Endothelial cell of umbilical vein (primary cell): ENCODE data around the gene METTL9. TPM values are rescaled to one million over a fixed set of nuclear protein-coding genes. Genes with fewer than 3 reads are reported as not detected.

Experiments used
- BruUV-seq: library from RNA; stranded (reverse); fragments of 400-500 nt; replicated peaks from 2 replicates; lab custom pipeline; 2021; lab: Mats Ljungman, UMichigan
- CTCF ChIA-PET: fragments of 300-600, 350-600 bp; sonication (Branson Sonifier 250); formaldehyde crosslinking; loops from one replicate; lab custom pipeline; 2021; ENCODE audit warnings: antibody characterized with exemption, inconsistent platforms; lab: Charles Lee
- POLR2A ChIA-PET: fragments of 300-600, 350-600 bp; sonication (Branson Sonifier 250); formaldehyde crosslinking; loops from one replicate; lab custom pipeline; 2021; ENCODE audit warnings: antibody characterized with exemption, inconsistent platforms; lab: Charles Lee
- DNase-seq: peaks from one replicate; pipeline ENCODE4 v3.0.0-alpha.2; 2011; ENCODE audit warnings: low read depth, low spot score
- FAIRE-seq: peaks from 2 replicates; lab custom pipeline; 2011; peaks lifted over from hg19 to GRCh38; lab: Jason Lieb, UNC
- H2AFZ ChIP-seq: 2 replicates; pipeline ENCODE4 v1.6.0; 2012; ENCODE audit warnings: low read depth, low read length, control low read depth, inconsistent platforms
- H3K27ac ChIP-seq: 2 replicates; pipeline ENCODE4 v1.5.1; 2011; ENCODE audit warnings: low read depth, mild to moderate bottlenecking, control low read depth, low read length, moderate library complexity; ENCODE audit not compliant: insufficient read depth
- H3K27me3 ChIP-seq, 2 experiments: 2 replicates each; pipeline versions ENCODE4 v1.6.0 to v1.6.1; 2011; ENCODE audit warnings: low read length in 2 of 2, mixed read lengths in 1 of 2; ENCODE audit not compliant: control insufficient read depth in 2 of 2, insufficient read depth in 2 of 2
- H3K36me3 ChIP-seq, 2 experiments: 2 replicates in 1 of 2; 3 replicates in 1 of 2; pipeline ENCODE4 v1.5.1; 2011; ENCODE audit warnings: low read length in 2 of 2, mild to moderate bottlenecking in 1 of 2, moderate library complexity in 1 of 2; ENCODE audit not compliant: control insufficient read depth in 2 of 2, insufficient read depth in 2 of 2; ENCODE audit errors: extremely low read depth in 1 of 2
- H3K4me1 ChIP-seq: 3 replicates; pipeline ENCODE4 v1.5.1; 2011; ENCODE audit warnings: mild to moderate bottlenecking, low read length; ENCODE audit not compliant: control insufficient read depth, insufficient read depth; ENCODE audit errors: extremely low read depth
- H3K4me2 ChIP-seq: 2 replicates; pipeline ENCODE4 v1.6.1; 2011; ENCODE audit warnings: low read length, control low read depth, mixed read lengths; ENCODE audit not compliant: insufficient read depth
- H3K4me3 ChIP-seq, 3 experiments: fragments of 200-600 bp in 1 of 3; sonication (generic), shearing (Covaris generic) in 1 of 3; replicated peaks in 1 of 3; 2 replicates each; pipeline ENCODE4 v1.5.1; 2011 to 2016; ENCODE audit warnings: control low read depth in 3 of 3, low read length in 3 of 3, mild to moderate bottlenecking in 2 of 3, inconsistent platforms in 1 of 3, low read depth in 1 of 3, moderate library complexity in 1 of 3; ENCODE audit not compliant: insufficient read depth in 1 of 3
- H3K79me2 ChIP-seq: 2 replicates; pipeline ENCODE4 v1.6.0; 2012; ENCODE audit warnings: low read length, inconsistent platforms; ENCODE audit not compliant: control insufficient read depth, insufficient read depth
- H3K9ac ChIP-seq: replicated peaks from 2 replicates; pipeline ENCODE3; 2011; ENCODE audit warnings: low read length, control low read depth; ENCODE audit not compliant: insufficient read depth; ENCODE audit errors: extremely low read depth
- H3K9me1 ChIP-seq: replicated peaks from 3 replicates; pipeline ENCODE4 v1.6.0; 2011; ENCODE audit warnings: mild to moderate bottlenecking, low read length; ENCODE audit not compliant: control insufficient read depth, insufficient read depth; ENCODE audit errors: extremely low read depth
- H3K9me3 ChIP-seq: replicated peaks from 2 replicates; pipeline ENCODE4 v1.5.1; 2012; ENCODE audit warnings: low read length, inconsistent platforms; ENCODE audit not compliant: control insufficient read depth, insufficient read depth
- H4K20me1 ChIP-seq: replicated peaks from 2 replicates; pipeline ENCODE3; 2011; ENCODE audit warnings: mild to moderate bottlenecking, low read length; ENCODE audit not compliant: control insufficient read depth, insufficient read depth; ENCODE audit errors: extremely low read depth
- CTCF ChIP-seq, 2 donors: IDR thresholded peaks; 1 replicate in 1 of 2; 2 replicates in 1 of 2; pipeline ENCODE4 v1.5.1; 2011; ENCODE audit warnings: low read length in 2 of 2, mild to moderate bottlenecking in 2 of 2, moderate library complexity in 2 of 2, control low read depth in 1 of 2, inconsistent platforms in 1 of 2, low read depth in 1 of 2; ENCODE audit not compliant: insufficient read depth in 1 of 2; ENCODE audit errors: extremely low read depth in 1 of 2
- EZH2 ChIP-seq: IDR thresholded peaks from 2 replicates; pipeline ENCODE4 v1.6.1; 2012; ENCODE audit warnings: borderline replicate concordance, low read depth, mild to moderate bottlenecking, moderate library complexity, low read length, inconsistent platforms; ENCODE audit not compliant: severe bottlenecking
- FOS ChIP-seq: IDR thresholded peaks from 2 replicates; pipeline ENCODE4 v1.6.1; 2011; ENCODE audit warnings: mild to moderate bottlenecking, low read length, moderate library complexity, borderline replicate concordance; ENCODE audit not compliant: insufficient read depth
- GATA2 ChIP-seq: IDR thresholded peaks from 2 replicates; pipeline ENCODE4 v1.7.0; 2011; ENCODE audit warnings: low read depth, mild to moderate bottlenecking, moderate library complexity, mixed read lengths, low read length; ENCODE audit not compliant: insufficient read length, insufficient read depth
- JUN ChIP-seq: IDR thresholded peaks from 2 replicates; pipeline ENCODE4 v1.6.1; 2011; ENCODE audit warnings: borderline replicate concordance, low read depth; ENCODE audit not compliant: insufficient read length, insufficient read depth
- MAX ChIP-seq: IDR thresholded peaks from 2 replicates; pipeline ENCODE4 v1.6.1; 2011; ENCODE audit not compliant: insufficient read depth, insufficient read length
- MYC ChIP-seq: IDR thresholded peaks from one replicate; pipeline ENCODE4 v1.6.1; 2011; ENCODE audit warnings: mild to moderate bottlenecking, low read depth, low read length
- POLR2A ChIP-seq: IDR thresholded peaks from 2 replicates; pipeline ENCODE4 v1.6.1; 2012; ENCODE audit warnings: low read depth, mild to moderate bottlenecking, control low read depth, low read length
- POLR2AphosphoS5 ChIP-seq: IDR thresholded peaks from 2 replicates; pipeline ENCODE4 v1.6.1; 2012; ENCODE audit warnings: low read depth, mild to moderate bottlenecking, control low read depth, low read length, moderate library complexity; ENCODE audit not compliant: insufficient read depth
- dilution Hi-C: fragments of 300-500 bp; cut with MboI; formaldehyde crosslinking; loops from one replicate; pipeline ENCODE4 v1.15.0; 2019; ENCODE audit warnings: low sequenced_read_pairs; ENCODE audit not compliant: extremely low pct_ligation_motif_present
- intact Hi-C: fragments of 100-400 bp; cut with micrococcal nuclease; formaldehyde crosslinking; loops from one replicate; pipeline ENCODE4 v1.10.0; 2022
- polyA plus RNA-seq, 4 experiments: library from polyadenylated mRNA; depleted of rRNA in 3 of 4; stranded (reverse) in 3 of 4; unstranded in 1 of 4; fragments of >200 nt; gene quantifications; 2 replicates each; pipeline versions ENCODE4 v1.2.1 to v1.2.3, GENCODE V29; 2011 to 2012; ENCODE audit warnings: missing spikeins in 1 of 4
- total RNA-seq: library from RNA; stranded (reverse); gene quantifications from 2 replicates; pipeline ENCODE4 v1.2.3, GENCODE V29; 2021

METTL9 gene
- total and polyA plus RNA-seq, 2 donors (not counting 3 experiments of a cell fraction or from before 2014, with no cell fraction given) = 53.8 to 121 TPM

GRCh38 chr16:21684199-21684598 is 84.8 kb downstream of the METTL9 start:
- POLR2A ChIA-PET = no interaction called here
- no peak for TF ChIP-seq GATA2
- TF ChIP-seq CTCF (IDR thresholded peaks at IDR 0.05; ENCODE audit: extremely low read depth in 1 of 2, insufficient read depth in 1 of 2, low read depth in 1 of 2, low read length in 2 of 2) = peak; percentile 32 to 40
- Histone ChIP-seq H3K36me3 (no peaks in the 10 kb centered on the region), H3K4me2 (no peak overlapping the region), H3K4me3 (no peak overlapping the region), H2AFZ (no peak overlapping the region), H4K20me1 (no peaks in the 10 kb centered on the region), H3K79me2 (no peaks in the 10 kb centered on the region), H3K9me3 (no peaks in the 10 kb centered on the region), H3K9me1 (no peaks in the 10 kb centered on the region), H3K27me3 (peaks cover 0 to 2% of the 10 kb centered on the region in 2 experiments), H3K27ac (no peak overlapping the region), H3K4me1 (no peaks in the 10 kb centered on the region), H3K9ac (no peak overlapping the region)
- no peak for FAIRE-seq
- CTCF ChIA-PET = interaction anchor here (1.2 kb wide), 1 partner anchor 10 kb away, joined by 5 read pairs; no protein-coding TSS in a partner anchor
- dilution Hi-C loops = no loop called here
- intact Hi-C loops = no loop called here
- DNase-seq = no peak
- BruUV-seq = no TSS peak

- Histone ChIP-seq H3K4me2 (no peak overlapping the region), H3K9ac (no peak overlapping the region), H3K27ac (no peak overlapping the region), H3K9me3 (no peaks in the 10 kb centered on the region), H3K4me1 (no peaks in the 10 kb centered on the region), H3K9me1 (no peaks in the 10 kb centered on the region), H4K20me1 (no peaks in the 10 kb centered on the region), H3K36me3 (no peaks in the 10 kb centered on the region), H3K4me3 (no peak overlapping the region), H3K27me3 (peaks cover 0 to 2% of the 10 kb centered on the region in 2 experiments), H2AFZ (no peak overlapping the region), H3K79me2 (no peaks in the 10 kb centered on the region)
- DNase-seq = no peak
- dilution Hi-C loops (no loop called here), intact Hi-C loops (no loop called here)
- TF ChIP-seq EZH2 = no peak
- no peak for TF ChIP-seq MYC
- no peak for TF ChIP-seq CTCF (IDR thresholded peaks at IDR 0.05; ENCODE audit: extremely low read depth in 1 of 2, insufficient read depth in 1 of 2, low read depth in 1 of 2, low read length in 2 of 2)
- no peak for TF ChIP-seq POLR2AphosphoS5
- TF ChIP-seq JUN = no peak
- TF ChIP-seq MAX = no peak
- TF ChIP-seq FOS = no peak
- no peak for TF ChIP-seq POLR2A
- TF ChIP-seq GATA2 = no peak
- no peak for FAIRE-seq
- CTCF ChIA-PET = no interaction called here
- no TSS peak for BruUV-seq
- POLR2A ChIA-PET = no interaction called here
Measured at GRCh38 chr16:21685034-21685455, 85.7 kb downstream of the METTL9 start.
